ENCODE measurements around the gene GBA2. TPM values are rescaled to one million over a fixed set of nuclear protein-coding genes. Genes with fewer than 3 reads are reported as not detected.

GBA2 gene
- polyA plus RNA-seq, 1 of the 3 experiments (the other 2 are of a cell fraction), result 71.5 TPM

- peaks cover 0 to 4% of the 10 kb centered on the region in 2 experiments for H3K36me3 ChIP-seq (replicated peaks in 1 of 2; ENCODE audit: control insufficient read depth in 1 of 2, insufficient read depth in 2 of 2, low read length in 1 of 2)
- H3K79me2 ChIP-seq (ENCODE audit: insufficient read depth), result no peaks in the 10 kb centered on the region
- H3K9me3 ChIP-seq, result no peaks in the 10 kb centered on the region
- no peaks in the 10 kb centered on the region for H4K20me1 ChIP-seq (ENCODE audit: insufficient read depth)
- no peak overlapping the region for H2AFZ ChIP-seq (ENCODE audit: low read depth)
- CTCF ChIA-PET, result interaction anchor here (0.6 to 1.8 kb wide), 9 partner anchors 11 to 285 kb away, joined by 3 to 7 read pairs (median 4); no protein-coding TSS in a partner anchor
- no peaks in the 10 kb centered on the region for H3K9me2 ChIP-seq
- H3F3A ChIP-seq (replicated peaks; ENCODE audit: insufficient read depth), result peaks cover 14% of the 10 kb centered on the region
- H3K27ac ChIP-seq (ENCODE audit: low read depth in 2 of 2, low read length in 1 of 2), result peak overlapping the region in 1 of 2 experiments; percentile 51; a peak in 2 of 4 replicates
- DNase-seq, result no peak
- no peak overlapping the region for H3K4me3 ChIP-seq (ENCODE audit: low read depth in 2 of 2, low read length in 1 of 2)
- peaks cover 9 to 17% of the 10 kb centered on the region in 2 experiments; a peak in 3 of 4 replicates for H3K4me1 ChIP-seq (ENCODE audit: control insufficient read depth in 1 of 2, insufficient read depth in 2 of 2, low read depth in 1 of 2, low read length in 1 of 2)
- POLR2A ChIA-PET, result no interaction called here
- peak overlapping the region; percentile 20; the same call in 1 of the 2 replicates for H3K4me2 ChIP-seq
- no peaks in the 10 kb centered on the region for H3K27me3 ChIP-seq (ENCODE audit: insufficient read depth)
- 80% methylated on average over 2 of the region's 2 CpGs for WGBS (ENCODE audit: low lambda C conversion rate)
- TF ChIP-seq YY1 (IDR thresholded peaks at IDR 0.05; ENCODE audit: low read depth) (no peak), ELF1 (IDR thresholded peaks at IDR 0.05) (no peak), USF2 (IDR thresholded peaks at IDR 0.05; ENCODE audit: borderline replicate concordance, low read depth, low read length) (no peak), REST (IDR thresholded peaks at IDR 0.05; ENCODE audit: low read depth, low read length) (no peak), FOXJ3 (CRISPR knock-in tag; IDR thresholded peaks at IDR 0.05) (no peak), SMC3 (IDR thresholded peaks at IDR 0.05; ENCODE audit: low read depth, low read length) (no peak), TCF12 (IDR thresholded peaks at IDR 0.05) (no peak), EP300 (IDR thresholded peaks at IDR 0.05; ENCODE audit: borderline replicate concordance in 1 of 2, low read depth in 1 of 2, low read length in 1 of 2) (no peak), NFIC (IDR thresholded peaks at IDR 0.05; ENCODE audit: borderline replicate concordance) (no peak), NRF1 (IDR thresholded peaks at IDR 0.05; ENCODE audit: low read depth, low read length) (no peak), RXRA (IDR thresholded peaks at IDR 0.05; ENCODE audit: borderline replicate concordance, low read depth) (no peak), JUND (IDR thresholded peaks at IDR 0.05) (no peak), MEF2A (IDR thresholded peaks at IDR 0.05; ENCODE audit: borderline replicate concordance, low read depth) (no peak), MAX (IDR thresholded peaks at IDR 0.05; ENCODE audit: low read depth) (no peak), RCOR1 (IDR thresholded peaks at IDR 0.05; ENCODE audit: low read length) (no peak), EZH2phosphoT487 (IDR thresholded peaks at IDR 0.05; ENCODE audit: borderline replicate concordance, low read depth) (no peak), GATA2 (CRISPR knock-in tag; IDR thresholded peaks at IDR 0.05) (no peak)
- H3K9ac ChIP-seq, result no peak overlapping the region; the same call in 1 of the 2 replicates
Observed at GRCh38 chr9:35760651-35761050, 11.6 kb upstream of the GBA2 start.

All from SK-N-SH (cell line).